Measurements from ENCODE around the gene IL17RD. TPM values are rescaled to one million over a fixed set of nuclear protein-coding genes. Genes with fewer than 3 reads are reported as not detected.

The IL17RD gene
- total RNA-seq, 1 experiment from 2014 or later, result 1.3 TPM

- intact Hi-C loops (cut with micrococcal nuclease; ENCODE audit: unreplicated experiment), result no loop called here
- DNase-seq (ENCODE audit: low spot score), result no peak
- H3K4me1 ChIP-seq (ENCODE audit: insufficient read depth, low read length, poor library complexity, severe bottlenecking), result peaks cover 2% of the 10 kb centered on the region
- no TSS peak for BruUV-seq (replicated peaks)
- no peaks in the 10 kb centered on the region for H3K36me3 ChIP-seq (ENCODE audit: insufficient read depth, low read length, poor library complexity, severe bottlenecking)
- H3K9me3 ChIP-seq (ENCODE audit: low read depth, low read length, poor library complexity, severe bottlenecking), result no peaks in the 10 kb centered on the region
- ChIA-PET POLR2A (ENCODE audit: low non-redundant PET) (no interaction called here), CTCF (no interaction called here)
- no peak for TF ChIP-seq CTCF (conservative IDR thresholded peaks at IDR 0.05; ENCODE audit: low read depth, low read length)
- no peak for TF ChIP-seq EZH2 (IDR thresholded peaks at IDR 0.05; ENCODE audit: borderline replicate concordance, low read depth, low read length, poor library complexity, severe bottlenecking)
- no peak overlapping the region for H3K27ac ChIP-seq (ENCODE audit: low read depth, low read length, poor library complexity, severe bottlenecking)
- H3K27me3 ChIP-seq (replicated peaks; ENCODE audit: insufficient read depth, low read depth, low read length, poor library complexity), result no peaks in the 10 kb centered on the region
- no peak overlapping the region for H3K4me3 ChIP-seq (ENCODE audit: low read depth, low read length, poor library complexity, severe bottlenecking)
Observed at GRCh38 chr3:57131210-57131588, 34.0 kb downstream of the IL17RD start.

- TF ChIP-seq CTCF (conservative IDR thresholded peaks at IDR 0.05; ENCODE audit: low read depth, low read length) (no peak), EZH2 (IDR thresholded peaks at IDR 0.05; ENCODE audit: borderline replicate concordance, low read depth, low read length, poor library complexity, severe bottlenecking) (no peak)
- H3K27me3 ChIP-seq (replicated peaks; ENCODE audit: insufficient read depth, low read depth, low read length, poor library complexity), result no peaks in the 10 kb centered on the region
- no peak overlapping the region for H3K27ac ChIP-seq (ENCODE audit: low read depth, low read length, poor library complexity, severe bottlenecking)
- no peaks in the 10 kb centered on the region for H3K36me3 ChIP-seq (ENCODE audit: insufficient read depth, low read length, poor library complexity, severe bottlenecking)
- peaks cover 2% of the 10 kb centered on the region for H3K4me1 ChIP-seq (ENCODE audit: insufficient read depth, low read length, poor library complexity, severe bottlenecking)
- no TSS peak for BruUV-seq (replicated peaks)
- ChIA-PET POLR2A (ENCODE audit: low non-redundant PET) (no interaction called here), CTCF (no interaction called here)
- H3K9me3 ChIP-seq (ENCODE audit: low read depth, low read length, poor library complexity, severe bottlenecking), result no peaks in the 10 kb centered on the region
- intact Hi-C loops (cut with micrococcal nuclease; ENCODE audit: unreplicated experiment), result no loop called here
- DNase-seq (ENCODE audit: low spot score), result no peak
- H3K4me3 ChIP-seq (ENCODE audit: low read depth, low read length, poor library complexity, severe bottlenecking), result no peak overlapping the region
Observed at GRCh38 chr3:57130571-57131209, 34.5 kb downstream of the IL17RD start.

DNA sequence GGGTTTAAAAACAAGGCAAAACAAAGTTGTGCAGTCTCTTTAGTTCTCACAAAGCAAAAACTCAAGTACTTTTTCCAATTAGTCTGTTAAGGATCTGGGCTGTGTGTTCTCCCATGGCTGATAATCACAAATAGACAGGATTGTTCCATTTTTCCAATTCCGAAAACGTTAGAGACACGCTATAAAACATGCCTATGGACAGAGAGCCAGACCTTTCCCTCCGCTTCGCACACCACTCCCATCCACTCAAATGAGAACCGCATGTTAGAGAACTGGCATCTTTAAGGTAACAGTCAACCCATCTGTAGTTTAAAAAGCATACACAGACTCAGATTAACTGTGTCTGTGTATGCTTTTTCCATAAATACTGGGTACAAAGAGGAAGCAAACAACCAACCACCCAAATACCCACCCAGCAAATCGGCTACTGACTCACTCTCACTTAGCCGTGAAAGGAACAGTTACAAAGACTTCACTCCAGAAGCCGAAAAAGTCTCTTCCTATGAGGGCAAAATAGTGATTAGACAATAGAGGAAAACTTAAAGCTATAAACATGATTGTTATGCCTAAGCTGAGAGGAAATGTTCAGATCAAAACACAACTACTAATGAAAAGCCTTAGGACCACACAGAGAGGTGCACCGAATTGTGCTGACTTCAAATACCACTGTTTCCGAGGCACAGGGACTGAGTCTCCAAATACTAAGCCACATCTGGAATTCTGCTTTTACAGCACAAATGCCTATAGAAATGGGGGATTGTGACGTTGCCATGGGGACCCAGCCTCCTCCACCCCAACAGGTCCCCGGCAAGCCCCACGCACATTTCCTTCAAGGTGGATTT lies 36.1 kb downstream of the IL17RD start:
- no peak overlapping the region for H3K27ac ChIP-seq (ENCODE audit: low read depth, low read length, poor library complexity, severe bottlenecking)
- peaks cover 2% of the 10 kb centered on the region for H3K4me1 ChIP-seq (ENCODE audit: insufficient read depth, low read length, poor library complexity, severe bottlenecking)
- ChIA-PET CTCF (no interaction called here), POLR2A (ENCODE audit: low non-redundant PET) (no interaction called here)
- H3K36me3 ChIP-seq (ENCODE audit: insufficient read depth, low read length, poor library complexity, severe bottlenecking), result no peaks in the 10 kb centered on the region
- no peaks in the 10 kb centered on the region for H3K27me3 ChIP-seq (replicated peaks; ENCODE audit: insufficient read depth, low read depth, low read length, poor library complexity)
- BruUV-seq (replicated peaks), result no TSS peak
- no peak for DNase-seq (ENCODE audit: low spot score)
- H3K4me3 ChIP-seq (ENCODE audit: low read depth, low read length, poor library complexity, severe bottlenecking), result no peak overlapping the region
- intact Hi-C loops (cut with micrococcal nuclease; ENCODE audit: unreplicated experiment), result no loop called here
- H3K9me3 ChIP-seq (ENCODE audit: low read depth, low read length, poor library complexity, severe bottlenecking), result no peaks in the 10 kb centered on the region
- TF ChIP-seq EZH2 (IDR thresholded peaks at IDR 0.05; ENCODE audit: borderline replicate concordance, low read depth, low read length, poor library complexity, severe bottlenecking), result no peak
- TF ChIP-seq CTCF (conservative IDR thresholded peaks at IDR 0.05; ENCODE audit: low read depth, low read length), result no peak
